Uterus (tissue), 2 donors: ENCODE data around the gene IRS2.

Source experiments
- CTCF ChIP-seq, 4 experiments: fragments of 200-600 bp in 2 of 4; fragments of 450-650 bp in 2 of 4; sonication (generic) in 2 of 4; IDR thresholded peaks; one replicate each; pipeline ENCODE4 v1.5.1; 2016 to 2019; ENCODE audit warnings: antibody characterized with exemption in 4 of 4, mild to moderate bottlenecking in 2 of 4, moderate library complexity in 1 of 4
- POLR2A ChIP-seq, 2 donors: fragments of 450-650 bp; IDR thresholded peaks; one replicate each; pipeline ENCODE4 v1.6.1; 2016; ENCODE audit warnings: antibody characterized with exemption in 2 of 2, mild to moderate bottlenecking in 1 of 2, moderate library complexity in 1 of 2

DNA sequence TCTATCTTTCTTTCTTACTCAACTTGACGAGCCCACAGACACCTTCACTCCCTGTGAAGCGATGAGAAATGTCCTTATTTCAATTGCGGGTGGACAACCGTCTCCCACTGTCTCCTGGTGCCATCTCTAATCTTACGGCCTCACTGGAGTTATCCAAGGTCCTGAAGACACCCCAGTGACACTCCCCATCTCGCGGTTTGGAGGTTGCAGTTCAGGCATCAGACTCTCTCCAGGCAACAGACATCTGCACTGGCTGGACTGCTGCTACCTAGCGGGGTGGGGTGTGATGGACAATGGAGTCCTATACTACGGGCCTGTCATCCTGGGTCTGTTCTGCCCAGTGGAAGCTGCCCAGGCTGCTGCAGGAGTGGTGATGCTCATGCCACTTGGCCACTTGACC, 18.3 kb upstream of the IRS2 start:
- TF ChIP-seq POLR2A (IDR thresholded peaks at IDR 0.05) (no peak), CTCF (IDR thresholded peaks at IDR 0.05) (no peak)
